GM18519 (cell line): ENCODE data around the gene LRRC47.

Experiments used
- ATAC-seq: cut with Tn5 transposase; IDR thresholded peaks from one replicate; pipeline ENCODE4 v1.9.1; 2021; ENCODE audit warnings: mild to moderate bottlenecking, moderate library complexity; ENCODE audit not compliant: unreplicated experiment, low FRiP score

The LRRC47 gene

DNA sequence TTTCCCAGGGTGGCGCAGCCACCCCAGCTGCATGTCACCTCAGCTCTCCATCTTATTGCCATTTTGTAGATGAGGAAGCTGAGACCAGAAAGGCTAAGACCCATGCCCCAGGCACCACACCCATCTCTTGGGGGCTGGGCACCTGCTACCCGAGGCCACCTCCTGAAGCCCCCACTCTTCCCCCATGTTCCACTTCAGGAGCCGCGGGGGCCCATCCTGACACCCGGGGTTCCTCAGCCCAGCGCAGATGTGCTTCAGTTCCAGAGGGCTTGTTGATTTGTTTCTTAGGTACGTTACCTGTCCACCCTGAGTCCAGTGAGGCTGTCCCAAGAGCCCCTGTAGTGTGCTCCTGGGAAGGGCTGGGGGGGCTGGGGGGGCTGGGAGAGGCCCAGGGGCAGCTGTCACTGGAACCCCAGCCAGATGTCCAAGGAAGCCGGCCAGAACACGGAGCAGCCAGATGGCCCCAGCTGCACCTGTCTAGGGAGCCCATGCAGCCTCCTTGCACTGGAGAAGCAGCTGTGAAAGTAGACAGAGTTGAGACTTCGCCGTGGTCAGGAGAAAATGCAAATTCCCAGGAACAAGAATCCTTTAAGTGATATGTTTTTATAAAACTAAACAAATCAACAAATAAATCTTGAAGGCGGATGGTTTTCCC is 61.1 kb downstream of the LRRC47 start:
- ATAC-seq = no peak

DNA sequence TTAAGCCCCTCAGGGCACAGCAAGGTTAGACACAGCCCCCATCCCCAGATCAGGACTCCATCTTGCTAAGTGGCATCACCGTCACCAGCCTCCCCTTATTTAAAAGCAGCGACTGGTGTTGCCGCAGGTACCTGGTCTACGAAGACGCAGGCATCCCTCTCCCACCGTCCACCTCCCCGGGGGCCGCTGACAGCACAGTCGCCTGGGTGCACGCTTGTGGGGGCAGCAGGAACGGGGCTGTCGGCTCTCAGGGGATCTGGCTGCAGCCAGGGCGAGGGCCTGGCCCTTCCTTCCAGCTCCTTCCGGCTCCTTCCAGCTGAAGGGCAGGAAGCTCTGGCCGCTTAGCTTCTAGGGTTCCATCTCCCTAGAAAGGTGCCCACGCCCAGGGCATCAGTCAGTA is 61.7 kb downstream of the LRRC47 start:
- no peak for ATAC-seq

DNA sequence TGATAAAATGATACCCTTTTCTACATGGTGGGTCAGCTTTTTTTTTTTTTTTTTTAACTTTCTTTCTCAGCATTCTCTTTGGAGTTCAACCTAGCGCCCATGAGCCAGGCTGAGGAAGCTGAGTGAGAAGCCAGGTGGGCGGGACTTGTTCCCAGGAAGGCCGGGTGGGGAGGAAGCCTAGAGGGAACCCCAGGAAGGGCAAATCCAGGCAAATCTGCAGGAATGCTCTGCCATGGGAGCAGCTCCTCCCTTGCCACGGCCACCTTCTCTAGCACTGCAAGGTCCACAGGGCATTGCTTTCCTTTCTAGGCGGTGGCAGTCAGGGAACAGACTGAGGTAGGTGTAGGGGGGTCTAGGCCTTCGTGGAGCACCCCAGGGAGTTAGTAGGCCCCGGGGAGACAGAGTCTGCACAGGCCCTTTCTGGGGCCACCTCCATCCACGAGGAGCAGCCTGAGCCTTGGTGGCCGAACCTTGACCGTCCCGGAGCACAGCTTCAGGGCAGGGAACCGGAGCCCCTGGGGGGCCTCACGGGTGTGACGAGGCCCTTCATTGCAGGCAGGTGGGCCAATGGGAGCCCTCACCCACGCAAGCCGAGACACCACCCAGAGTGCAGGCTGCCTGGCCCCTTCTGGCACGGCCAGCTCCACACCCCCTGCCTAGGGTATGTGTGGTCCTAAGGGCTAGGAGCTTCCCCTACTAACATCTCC is 62.3 kb downstream of the LRRC47 start:
- ATAC-seq = no peak

DNA sequence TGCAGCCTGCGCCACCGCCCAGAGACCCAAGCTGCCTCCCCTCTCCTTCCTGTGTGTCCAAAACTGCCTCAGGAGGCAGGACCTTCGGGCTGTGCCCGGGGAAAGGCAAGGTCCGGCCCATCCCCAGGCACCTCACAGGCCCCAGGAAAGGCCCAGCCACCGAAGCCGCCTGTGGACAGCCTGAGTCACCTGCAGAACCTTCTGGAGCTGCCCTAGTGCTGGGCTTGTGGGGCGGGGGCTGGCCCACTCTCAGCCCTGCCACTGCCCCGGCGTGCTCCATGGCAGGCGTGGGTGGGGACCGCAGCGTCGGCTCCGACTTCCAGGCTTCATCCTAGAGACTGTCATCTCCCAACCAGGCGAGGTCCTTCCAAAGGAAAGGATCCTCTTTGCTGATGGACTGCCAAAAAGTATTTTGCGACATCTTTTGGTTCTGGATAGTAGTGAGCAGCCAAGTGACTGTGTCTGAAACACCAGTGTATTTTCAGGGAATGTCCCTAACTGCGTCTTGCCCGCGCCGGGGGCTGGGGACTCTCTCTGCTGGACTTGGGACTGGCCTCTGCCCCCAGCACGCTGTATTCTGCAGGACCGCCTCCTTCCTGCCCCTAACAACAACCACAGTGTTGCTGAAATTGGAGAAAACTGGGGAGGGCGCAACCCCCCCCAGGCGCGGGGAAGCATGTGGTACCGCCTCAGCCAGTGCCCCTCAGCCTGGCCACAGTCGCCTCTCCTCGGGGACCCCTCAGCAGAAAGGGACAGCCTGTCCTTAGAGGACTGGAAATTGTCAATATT is 63.0 kb downstream of the LRRC47 start:
- no peak for ATAC-seq

DNA sequence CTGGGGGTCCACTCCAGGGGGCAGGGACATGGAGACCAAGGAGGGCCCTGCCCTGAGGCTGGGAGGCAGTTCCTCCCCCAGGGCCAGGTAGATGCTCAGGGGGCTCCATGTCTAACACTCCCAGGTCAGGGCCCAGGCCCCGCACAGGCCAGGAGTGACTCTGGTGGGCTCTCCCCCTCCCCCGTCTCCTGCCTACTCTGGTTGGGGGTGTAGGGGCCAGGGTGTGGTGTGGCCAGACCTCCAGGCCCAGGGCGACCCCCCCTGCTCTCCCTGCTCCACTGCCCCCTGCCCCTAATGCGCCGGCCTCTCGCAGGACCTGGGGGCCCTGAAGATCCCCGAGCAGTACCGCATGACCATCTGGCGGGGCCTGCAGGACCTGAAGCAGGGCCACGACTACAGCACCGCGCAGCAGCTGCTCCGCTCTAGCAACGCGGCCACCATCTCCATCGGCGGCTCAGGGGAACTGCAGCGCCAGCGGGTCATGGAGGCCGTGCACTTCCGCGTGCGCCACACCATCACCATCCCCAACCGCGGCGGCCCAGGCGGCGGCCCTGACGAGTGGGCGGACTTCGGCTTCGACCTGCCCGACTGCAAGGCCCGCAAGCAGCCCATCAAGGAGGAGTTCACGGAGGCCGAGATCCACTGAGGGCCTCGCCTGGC is 63.7 kb downstream of the LRRC47 start:
- ATAC-seq = no peak

DNA sequence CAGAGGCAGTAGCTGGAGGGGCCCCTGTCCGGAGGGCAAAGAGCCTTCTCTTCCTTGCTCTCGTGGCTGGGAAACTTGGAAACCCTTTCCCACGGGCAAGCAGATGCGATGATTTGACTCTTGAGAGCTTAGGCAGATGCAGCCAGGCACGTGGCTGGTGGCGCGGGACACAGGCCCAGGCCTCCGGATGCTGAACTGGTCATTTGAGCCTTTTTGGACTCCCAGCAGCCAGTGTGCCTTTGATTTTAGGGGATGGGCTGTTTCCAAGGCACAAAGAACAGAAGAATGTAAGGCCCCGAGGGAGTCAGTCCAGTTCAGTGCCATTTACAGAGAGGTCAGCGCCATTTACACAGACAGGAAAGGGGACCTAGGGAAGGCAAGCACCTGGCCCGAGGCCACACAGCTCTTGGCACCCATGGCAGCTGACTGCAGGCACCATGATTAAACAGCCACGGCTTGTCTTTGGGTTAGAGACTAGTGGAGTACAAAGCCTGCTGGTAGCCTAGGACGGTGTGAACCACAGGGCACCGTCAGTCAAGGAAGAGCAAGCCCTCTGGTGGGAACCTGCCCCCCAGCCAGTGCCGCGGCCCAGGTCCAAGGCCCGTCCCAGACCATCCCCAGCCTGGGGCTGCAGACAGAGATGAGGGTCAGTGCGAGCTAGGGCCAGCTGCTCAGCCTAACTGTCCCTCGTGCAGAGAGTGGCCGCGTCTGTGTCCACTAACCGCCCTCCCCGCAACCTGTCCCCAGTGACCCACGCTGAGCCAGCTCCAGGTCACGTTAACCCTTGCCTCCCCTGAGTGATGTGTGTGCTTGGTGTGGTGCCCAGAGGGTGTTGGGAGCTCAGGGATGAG is 64.5 kb downstream of the LRRC47 start:
- no peak for ATAC-seq

DNA sequence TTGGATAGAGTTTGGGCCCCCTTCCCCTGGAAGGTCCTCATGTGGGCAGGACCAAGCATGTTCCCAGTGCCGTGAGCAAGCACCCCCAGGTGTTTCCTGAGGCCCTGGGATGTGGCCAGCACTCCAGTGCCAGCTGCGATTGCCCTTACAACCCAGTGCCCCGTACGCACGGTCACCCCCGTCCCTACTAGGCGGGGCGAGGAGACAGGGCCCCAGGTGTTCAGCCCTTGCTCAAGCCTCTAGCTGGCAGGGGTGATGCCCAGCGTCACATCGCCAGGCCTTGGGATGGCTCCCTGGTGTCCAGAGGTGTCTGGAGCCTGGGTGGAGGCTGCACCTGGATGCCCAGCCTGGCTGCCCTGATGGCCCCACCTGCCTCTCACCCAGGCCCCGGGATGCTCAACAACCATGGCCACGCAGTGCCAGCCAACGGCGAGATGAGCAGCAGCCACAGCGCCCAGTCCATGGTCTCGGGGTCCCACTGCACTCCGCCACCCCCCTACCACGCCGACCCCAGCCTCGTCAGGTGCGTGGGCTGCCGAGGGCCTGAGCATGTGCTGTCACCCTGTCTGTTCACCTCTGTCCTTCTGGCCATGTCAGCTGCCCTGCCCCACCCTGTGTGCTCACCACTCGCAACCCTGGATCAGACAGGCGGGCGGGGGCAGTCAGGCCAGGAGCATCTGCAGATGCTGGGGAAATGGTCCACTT is 65.6 kb downstream of the LRRC47 start:
- no peak for ATAC-seq

DNA sequence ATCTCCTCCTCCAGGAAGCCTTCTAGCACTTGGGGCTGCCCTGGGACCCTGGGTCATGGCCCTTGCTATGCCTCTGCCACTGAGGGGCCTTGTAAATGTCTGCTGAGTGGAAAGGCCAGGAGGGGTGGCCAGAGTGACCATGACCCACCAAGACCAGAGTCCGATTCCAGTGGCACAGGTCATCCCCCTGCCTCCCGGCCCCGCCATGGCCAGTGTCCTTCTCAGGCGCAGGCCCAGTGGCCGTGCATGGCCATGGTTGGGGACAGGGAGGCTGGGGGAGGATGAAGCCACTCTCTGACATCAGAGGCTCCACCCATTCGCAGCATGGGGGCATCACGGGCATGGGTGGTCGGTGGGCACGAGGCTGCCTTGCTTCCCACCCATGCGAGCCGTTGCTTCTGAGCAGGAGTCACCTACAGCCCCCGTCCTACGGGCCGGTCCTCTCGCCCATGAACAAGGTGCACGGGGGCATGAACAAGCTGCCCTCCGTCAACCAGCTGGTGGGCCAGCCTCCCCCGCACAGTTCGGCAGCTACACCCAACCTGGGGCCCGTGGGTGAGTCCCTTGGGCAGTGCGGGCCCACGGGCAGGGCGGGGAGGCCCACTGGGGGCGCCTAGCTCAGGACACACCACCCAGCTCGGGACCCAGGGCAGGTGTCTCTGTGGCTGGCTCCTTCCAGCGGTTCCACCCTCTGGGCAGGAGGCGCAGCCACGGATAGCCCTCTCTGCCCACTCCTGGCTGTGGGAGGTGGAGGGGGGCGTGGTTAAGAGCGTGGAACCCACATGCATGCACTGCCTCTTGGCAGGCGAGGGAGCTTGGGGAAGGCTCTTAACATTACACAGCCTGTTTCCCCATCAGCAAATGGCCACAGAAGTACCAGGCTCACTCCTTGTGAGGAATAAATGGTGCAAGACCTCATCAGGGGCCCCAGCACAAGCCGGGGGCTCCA is 66.4 kb downstream of the LRRC47 start:
- no peak for ATAC-seq
